Stimulated activated effector memory CD8-positive, alpha-beta T cell treated with anti-CD3 and anti-CD28 coated beads, Interleukin-12 subunit alpha, Interleukin-12 subunit beta, amount 100 ng/mL, for 72 hours (primary cell): ENCODE measurements around the gene CNTFR.

Experiments
- ATAC-seq: fragments of 150-1000 bp; cut with Tn5 transposase; 2 replicates; pipeline ENCODE4 v1.10.0; 2021
- DNase-seq, 2 donors: peaks; one replicate each; pipeline ENCODE4 v3.0.0; 2021 to 2022; ENCODE audit warnings: low spot score in 2 of 2
- H3K27ac Mint-ChIP-seq: one replicate; pipeline ENCODE4 v1.8.0; 2022; ENCODE audit warnings: mild to moderate bottlenecking, mixed read lengths
- H3K36me3 Mint-ChIP-seq: one replicate; pipeline ENCODE4 v1.8.0; 2022; ENCODE audit warnings: mild to moderate bottlenecking, mixed read lengths
- H3K4me1 Mint-ChIP-seq: one replicate; pipeline ENCODE4 v1.8.0; 2022; ENCODE audit warnings: mixed read lengths
- H3K4me3 Mint-ChIP-seq: one replicate; pipeline ENCODE4 v1.8.0; 2022; ENCODE audit warnings: mild to moderate bottlenecking, mixed read lengths
- H3K9me3 Mint-ChIP-seq: one replicate; pipeline ENCODE4 v1.8.0; 2022; ENCODE audit warnings: mixed read lengths

The CNTFR gene

DNA sequence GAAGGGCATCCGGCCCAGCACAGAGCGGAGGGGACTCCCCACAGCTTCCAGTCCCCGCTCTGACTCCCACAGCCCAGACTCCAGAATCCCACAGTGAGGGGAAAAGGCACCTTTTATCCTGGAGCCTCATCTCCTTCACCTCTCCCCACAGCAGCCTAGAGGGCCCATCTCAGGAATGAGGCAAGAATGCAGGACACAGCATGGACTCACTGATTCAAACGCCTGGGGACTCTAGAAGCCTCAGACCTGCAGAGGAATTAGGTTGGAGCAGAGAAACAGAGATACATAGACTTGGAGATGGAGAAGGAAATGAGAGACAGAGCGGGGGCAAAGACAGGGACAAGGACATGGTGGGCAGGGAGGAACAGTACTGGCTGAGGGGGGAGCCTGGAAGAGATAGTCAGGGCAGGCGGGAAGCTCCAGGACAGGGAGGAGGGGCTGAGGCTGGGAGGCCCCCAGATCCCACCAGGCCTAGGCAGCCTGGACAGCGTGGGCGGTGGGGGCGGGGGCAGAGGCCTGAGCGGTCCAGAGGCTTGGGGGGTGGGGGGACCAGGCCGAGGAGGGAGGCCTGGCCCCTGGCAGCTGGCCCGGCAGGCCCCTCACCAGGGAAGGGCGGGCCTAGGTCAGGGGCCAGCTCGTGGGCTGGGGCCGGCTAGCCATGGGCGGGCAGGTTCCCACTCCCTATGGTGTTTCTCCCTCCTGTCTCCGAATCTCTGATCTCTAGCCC lies 15.8 kb downstream of the CNTFR start:
- ATAC-seq = no peak
- DNase-seq = no peak
- no peaks in the 10 kb centered on the region for H3K9me3 Mint-ChIP-seq
- peaks cover 24% of the 10 kb centered on the region for H3K4me1 Mint-ChIP-seq
- no peak overlapping the region for H3K27ac Mint-ChIP-seq
- no peaks in the 10 kb centered on the region for H3K36me3 Mint-ChIP-seq
- no peak overlapping the region for H3K4me3 Mint-ChIP-seq

DNA sequence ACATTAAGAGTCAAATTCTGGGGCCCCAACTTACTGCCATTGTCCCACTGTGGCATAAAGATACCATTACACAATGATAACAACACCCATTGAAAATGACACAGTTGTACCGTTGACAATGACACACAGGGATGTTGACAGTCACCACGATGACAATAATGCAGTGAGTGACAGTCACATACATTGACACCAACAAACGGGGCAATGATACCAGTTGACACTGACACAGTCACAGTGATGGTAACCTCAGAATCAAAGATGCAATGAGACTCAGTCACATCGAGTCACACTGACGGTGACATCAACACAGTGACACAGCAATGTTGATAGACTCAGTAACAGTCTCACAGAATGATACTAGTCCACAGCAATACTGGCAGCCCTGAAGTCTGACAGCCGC lies 16.9 kb downstream of the CNTFR start:
- no peak for DNase-seq

DNA sequence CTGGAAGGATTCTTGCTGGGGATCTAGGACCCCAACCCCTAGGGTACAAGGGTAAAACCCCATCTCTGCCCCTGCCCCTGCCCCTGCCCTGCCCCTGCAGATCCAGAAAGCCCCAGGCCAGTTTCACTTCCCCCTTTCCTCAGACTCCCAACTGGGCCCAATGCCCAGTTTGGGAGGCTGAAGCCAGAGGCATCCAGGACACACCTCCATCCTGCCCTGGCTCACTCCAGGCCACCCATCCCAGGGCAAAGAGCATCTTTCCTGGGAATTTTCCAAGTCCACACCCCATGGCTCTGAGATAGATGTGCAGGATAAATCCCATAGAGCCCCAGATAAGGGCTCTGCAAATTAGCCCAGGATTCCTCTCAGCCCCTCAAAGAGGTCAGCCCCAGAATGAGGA lies 17.4 kb downstream of the CNTFR start:
- H3K27ac Mint-ChIP-seq = no peak overlapping the region
- ATAC-seq = no peak
- H3K9me3 Mint-ChIP-seq = no peaks in the 10 kb centered on the region
- H3K4me1 Mint-ChIP-seq = peaks cover 13% of the 10 kb centered on the region
- no peak overlapping the region for H3K4me3 Mint-ChIP-seq
- DNase-seq = no peak
- H3K36me3 Mint-ChIP-seq = no peaks in the 10 kb centered on the region

More for the DNA sequence above, 16.9 kb downstream of the CNTFR start:
- no peaks in the 10 kb centered on the region for H3K9me3 Mint-ChIP-seq
- H3K4me1 Mint-ChIP-seq = peaks cover 19% of the 10 kb centered on the region
- H3K4me3 Mint-ChIP-seq = no peak overlapping the region
- ATAC-seq = peak; percentile 48
- H3K36me3 Mint-ChIP-seq = no peaks in the 10 kb centered on the region
- H3K27ac Mint-ChIP-seq = no peak overlapping the region

DNA sequence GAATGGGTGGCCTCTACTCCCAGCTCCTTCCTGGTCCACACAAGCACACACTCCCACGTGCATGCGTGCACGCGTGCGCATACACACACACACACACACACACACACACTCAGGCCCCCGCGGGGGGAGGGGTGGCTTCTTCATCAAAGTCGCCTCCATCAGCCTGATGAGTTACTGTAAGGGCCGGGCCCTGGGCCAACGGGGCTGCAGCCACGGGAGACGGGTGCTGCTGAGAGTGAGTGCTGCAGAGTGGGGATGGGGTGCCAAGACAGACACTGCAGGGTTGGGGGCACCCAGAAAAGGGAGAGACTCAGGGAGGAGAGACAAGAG lies 18.1 kb downstream of the CNTFR start:
- Mint-ChIP-seq H3K9me3 (no peaks in the 10 kb centered on the region), H3K27ac (no peak overlapping the region), H3K4me1 (peaks cover 8% of the 10 kb centered on the region), H3K4me3 (no peak overlapping the region), H3K36me3 (no peaks in the 10 kb centered on the region)
- no peak for DNase-seq
- ATAC-seq = no peak

DNA sequence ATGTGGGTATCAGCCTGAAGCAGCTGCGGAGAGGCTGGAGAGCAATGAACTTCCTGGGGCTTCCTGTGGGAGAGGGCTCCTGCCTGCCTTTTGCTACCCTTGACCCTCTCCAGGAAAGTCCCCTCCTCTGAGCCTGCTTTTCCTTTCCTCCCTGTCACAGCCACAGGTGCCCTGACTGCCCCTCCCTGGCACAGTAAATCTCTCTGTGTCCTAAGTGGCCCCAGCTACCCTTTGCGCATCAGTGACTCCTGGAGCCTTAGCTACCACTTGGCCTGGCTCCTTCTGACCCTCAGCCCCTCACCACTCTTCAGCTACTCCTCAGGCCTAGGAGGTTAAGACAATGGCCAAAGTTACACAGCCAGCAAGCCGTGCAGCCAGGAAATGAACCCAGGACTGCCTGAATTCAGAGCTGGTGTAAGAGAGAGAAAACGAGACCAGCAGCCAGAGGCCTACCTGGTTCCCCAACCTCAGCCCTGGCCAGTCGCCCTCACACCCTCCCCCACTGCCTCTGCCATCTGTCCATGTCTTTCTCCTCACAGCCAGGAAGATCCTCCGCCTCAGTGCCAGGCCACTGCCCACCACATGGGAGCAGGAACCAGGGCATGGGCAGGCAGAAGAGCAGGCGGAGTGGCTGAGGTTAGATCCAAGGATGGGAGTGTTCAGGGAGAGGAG lies 18.6 kb downstream of the CNTFR start:
- H3K27ac Mint-ChIP-seq = no peak overlapping the region
- peaks cover 3% of the 10 kb centered on the region for H3K4me1 Mint-ChIP-seq
- no peaks in the 10 kb centered on the region for H3K36me3 Mint-ChIP-seq

DNA sequence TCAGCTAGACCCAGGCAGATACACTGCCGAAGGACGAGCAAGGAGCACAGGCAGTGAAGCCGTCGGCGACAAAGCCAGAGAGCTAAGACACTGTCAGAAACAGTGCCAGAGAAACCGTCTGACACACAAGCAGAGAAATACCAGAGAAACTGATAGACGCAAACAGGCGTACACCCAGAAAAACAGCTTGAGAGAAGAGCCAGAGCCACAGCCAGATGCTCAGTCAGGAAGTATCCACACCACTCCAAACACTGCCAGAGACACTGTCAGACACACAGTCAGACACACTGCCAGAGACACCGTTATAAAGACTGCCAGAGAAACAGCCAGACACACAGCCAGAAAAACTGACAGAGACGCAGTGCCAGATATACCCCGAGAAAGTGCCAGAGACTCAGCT lies 19.1 kb downstream of the CNTFR start:
- Mint-ChIP-seq H3K9me3 (no peaks in the 10 kb centered on the region), H3K27ac (no peak overlapping the region), H3K36me3 (no peaks in the 10 kb centered on the region), H3K4me3 (no peak overlapping the region), H3K4me1 (no peaks in the 10 kb centered on the region)
- no peak for DNase-seq
- ATAC-seq = no peak

More for the DNA sequence above, 18.6 kb downstream of the CNTFR start:
- Mint-ChIP-seq H3K4me3 (no peak overlapping the region), H3K9me3 (no peaks in the 10 kb centered on the region)
- ATAC-seq = no peak
- no peak for DNase-seq

DNA sequence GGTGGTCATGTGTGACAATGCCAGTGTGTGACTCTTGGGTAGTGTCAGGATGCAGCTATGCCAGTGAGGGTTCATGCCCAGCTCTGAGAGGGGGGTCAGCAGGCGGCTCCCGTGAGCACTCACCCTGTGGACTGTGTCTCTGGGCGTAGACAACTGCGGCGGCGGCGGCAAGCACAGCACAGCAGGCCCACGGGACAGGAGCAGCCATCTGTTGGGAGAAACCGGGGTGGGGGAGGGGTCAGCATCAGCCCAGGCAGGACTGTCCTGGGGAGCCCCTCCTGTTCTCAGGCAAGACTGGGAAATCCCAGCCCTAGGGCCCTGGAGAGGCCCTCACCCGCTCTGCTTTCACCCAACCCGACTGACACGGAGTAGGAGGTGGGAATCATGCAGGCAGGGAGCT lies 20.8 kb downstream of the CNTFR start:
- no peak for ATAC-seq
- H3K4me1 Mint-ChIP-seq = no peaks in the 10 kb centered on the region

DNA sequence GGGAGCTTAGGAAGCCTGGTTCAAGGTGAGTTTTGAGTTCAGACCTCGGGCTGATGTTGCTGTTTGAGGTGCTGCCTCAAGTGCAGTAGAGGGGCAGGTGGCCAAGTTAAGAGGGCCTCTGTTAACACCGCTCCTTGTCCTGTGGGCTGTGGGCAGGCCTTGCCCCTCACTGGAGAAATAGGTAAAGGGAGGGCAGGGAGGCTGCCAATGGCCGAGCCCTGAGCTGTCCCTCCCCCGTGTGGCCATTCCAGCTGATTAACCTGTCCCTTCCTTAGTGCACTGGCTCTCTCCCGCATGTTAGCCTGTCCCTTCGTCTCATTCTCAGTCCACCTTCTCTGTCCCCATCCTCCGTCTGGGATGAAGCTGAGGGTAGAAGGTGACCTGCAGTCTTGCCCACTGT lies 21.4 kb downstream of the CNTFR start:
- H3K27ac Mint-ChIP-seq = no peak overlapping the region
- no peak overlapping the region for H3K4me3 Mint-ChIP-seq
- no peaks in the 10 kb centered on the region for H3K36me3 Mint-ChIP-seq
- no peaks in the 10 kb centered on the region for H3K4me1 Mint-ChIP-seq
- no peak for ATAC-seq
- no peaks in the 10 kb centered on the region for H3K9me3 Mint-ChIP-seq
- DNase-seq = no peak

More for the DNA sequence above, 20.8 kb downstream of the CNTFR start:
- H3K27ac Mint-ChIP-seq = no peak overlapping the region
- no peaks in the 10 kb centered on the region for H3K9me3 Mint-ChIP-seq
- DNase-seq = no peak
- H3K4me3 Mint-ChIP-seq = no peak overlapping the region
- H3K36me3 Mint-ChIP-seq = no peaks in the 10 kb centered on the region

DNA sequence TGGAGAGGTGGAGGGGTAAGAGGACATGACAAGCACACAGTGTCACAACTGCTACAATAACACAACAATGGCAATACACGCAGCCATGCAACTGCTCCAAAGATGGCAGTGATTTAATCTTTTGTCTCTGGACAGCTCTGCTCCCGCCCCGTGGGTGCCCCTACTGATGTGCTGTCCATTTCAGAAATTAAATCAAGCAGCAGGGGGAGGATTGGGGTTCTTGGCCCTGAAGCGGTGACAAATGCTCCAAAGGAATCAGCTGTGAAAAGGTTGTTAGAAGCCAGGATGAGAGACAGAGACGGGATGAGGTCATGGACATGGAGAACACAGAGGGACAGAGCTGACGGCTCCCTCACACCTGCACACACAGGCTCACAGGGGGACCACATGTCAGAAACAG lies 22.6 kb downstream of the CNTFR start:
- ATAC-seq = no peak
- no peaks in the 10 kb centered on the region for H3K36me3 Mint-ChIP-seq
- H3K4me3 Mint-ChIP-seq = no peak overlapping the region
- H3K9me3 Mint-ChIP-seq = no peaks in the 10 kb centered on the region
- DNase-seq = no peak
- no peaks in the 10 kb centered on the region for H3K4me1 Mint-ChIP-seq
- H3K27ac Mint-ChIP-seq = no peak overlapping the region

DNA sequence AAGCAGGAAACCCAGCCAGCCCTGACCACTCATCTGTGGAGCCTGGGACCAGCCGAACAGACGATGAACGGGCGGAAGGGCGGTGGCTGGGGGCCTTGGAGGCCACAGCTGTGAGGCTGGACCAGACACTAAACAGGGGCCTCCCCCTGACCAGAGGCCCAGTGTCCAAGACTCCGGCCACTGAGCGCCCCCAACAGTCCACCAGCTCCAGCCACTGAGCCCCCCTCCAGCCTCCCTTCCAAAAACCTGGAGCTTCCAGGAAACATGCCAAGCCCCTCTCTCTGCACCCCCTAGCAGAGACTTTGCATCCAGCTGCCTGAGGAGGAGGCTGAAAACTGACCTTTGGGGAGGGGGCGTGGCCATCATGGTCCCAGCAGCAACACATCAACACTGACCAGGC lies 23.2 kb downstream of the CNTFR start:
- Mint-ChIP-seq H3K9me3 (no peaks in the 10 kb centered on the region), H3K4me3 (no peak overlapping the region), H3K36me3 (no peaks in the 10 kb centered on the region), H3K4me1 (no peaks in the 10 kb centered on the region), H3K27ac (no peak overlapping the region)
- ATAC-seq (no peak), DNase-seq (no peak)

DNA sequence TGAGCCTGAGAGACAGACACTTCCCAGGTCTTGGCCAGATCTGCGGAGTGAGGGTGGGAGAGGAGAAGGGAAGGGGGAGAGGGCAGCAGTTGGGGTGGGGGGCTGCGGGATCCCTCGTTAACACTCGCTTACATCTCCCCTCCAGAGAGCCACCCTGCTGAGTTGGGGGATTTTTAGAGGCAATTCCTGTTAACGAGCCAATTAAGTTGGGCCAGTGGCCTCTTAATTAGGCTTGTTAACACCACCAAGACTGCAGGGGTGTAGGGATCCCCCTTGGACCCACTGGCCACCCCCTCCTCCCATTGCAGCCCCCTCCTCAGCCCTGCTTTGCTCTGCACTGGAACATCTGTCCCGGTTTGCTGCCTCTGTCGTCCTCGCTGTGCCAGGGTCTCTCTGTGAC lies 23.7 kb downstream of the CNTFR start:
- H3K36me3 Mint-ChIP-seq = no peaks in the 10 kb centered on the region
- DNase-seq (no peak), ATAC-seq (no peak)
- H3K4me1 Mint-ChIP-seq = no peaks in the 10 kb centered on the region
- no peaks in the 10 kb centered on the region for H3K9me3 Mint-ChIP-seq
- no peak overlapping the region for H3K27ac Mint-ChIP-seq
- no peak overlapping the region for H3K4me3 Mint-ChIP-seq

DNA sequence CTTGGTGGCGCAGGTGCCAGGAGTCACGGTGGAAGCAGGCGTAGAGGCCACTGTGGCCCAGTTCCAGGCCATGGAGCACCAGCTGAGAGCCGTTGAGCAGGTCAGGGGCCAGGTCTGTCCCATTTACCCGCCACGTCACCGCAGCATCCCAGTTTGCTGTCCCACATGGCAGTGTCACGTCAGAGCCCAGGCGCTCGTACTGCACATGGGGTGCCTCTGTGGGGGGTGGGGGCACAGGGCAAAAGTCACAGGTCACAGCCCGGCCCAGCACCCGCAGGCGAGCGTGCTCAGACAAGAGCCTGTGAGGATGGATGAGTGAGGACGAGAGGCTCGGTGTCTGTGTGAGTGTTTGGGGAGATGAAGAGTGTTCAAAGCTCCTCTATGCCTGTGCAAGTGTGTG lies 24.9 kb downstream of the CNTFR start:
- no peaks in the 10 kb centered on the region for H3K4me1 Mint-ChIP-seq
- ATAC-seq = no peak
- no peaks in the 10 kb centered on the region for H3K36me3 Mint-ChIP-seq
- H3K9me3 Mint-ChIP-seq = no peaks in the 10 kb centered on the region
- no peak overlapping the region for H3K27ac Mint-ChIP-seq
- H3K4me3 Mint-ChIP-seq = no peak overlapping the region
- no peak for DNase-seq

DNA sequence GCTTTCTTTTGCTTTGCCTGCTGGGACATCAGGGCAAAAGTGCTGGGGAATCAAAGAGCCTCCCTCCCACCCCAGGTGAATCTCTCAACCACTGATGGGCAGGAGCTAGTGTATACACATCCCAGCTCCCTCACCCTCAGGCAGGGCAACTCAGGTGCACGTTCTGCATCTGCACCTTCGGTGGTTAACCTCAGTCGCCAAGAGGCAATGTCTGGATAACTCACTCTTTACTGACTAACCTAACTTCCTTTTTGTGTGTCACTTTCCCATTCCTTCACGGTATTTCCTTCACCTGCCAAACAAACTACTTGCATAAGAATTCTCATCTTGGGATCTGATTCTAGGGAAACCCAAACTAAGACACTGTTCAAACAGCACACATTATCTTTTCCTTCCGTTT lies 26.3 kb downstream of the CNTFR start:
- Mint-ChIP-seq H3K27ac (no peak overlapping the region), H3K9me3 (no peaks in the 10 kb centered on the region), H3K36me3 (no peaks in the 10 kb centered on the region), H3K4me1 (no peaks in the 10 kb centered on the region), H3K4me3 (no peak overlapping the region)
- ATAC-seq = no peak
- no peak for DNase-seq

DNA sequence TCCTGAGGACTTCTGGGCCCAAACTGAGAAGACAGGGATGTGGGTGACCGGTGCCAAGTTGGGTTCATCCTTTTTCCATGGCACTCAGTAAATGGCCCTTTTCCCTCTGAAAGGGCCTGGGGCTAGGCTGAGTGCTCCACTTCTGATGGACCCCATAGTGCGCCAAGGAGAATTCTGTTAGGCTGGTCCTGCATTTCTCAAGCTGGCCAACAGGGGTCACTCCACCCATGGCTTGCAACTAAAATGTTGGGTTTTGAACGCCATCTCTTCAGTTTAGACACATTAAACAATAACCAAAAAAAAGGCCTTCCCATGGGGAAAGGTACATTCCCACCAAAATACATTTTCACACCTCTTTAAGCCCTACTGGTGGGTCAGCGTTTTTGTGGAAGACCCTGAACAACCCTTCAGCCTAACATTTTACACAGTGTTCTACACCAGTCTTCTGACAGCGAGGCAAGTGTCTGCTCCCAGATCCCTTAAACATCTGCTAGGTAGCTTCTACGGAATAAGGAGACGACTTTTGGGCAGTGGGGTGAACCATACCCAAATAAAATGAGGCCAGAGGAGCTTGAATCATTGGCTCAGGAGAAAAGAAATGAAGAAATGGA lies 27.3 kb downstream of the CNTFR start:
- Mint-ChIP-seq H3K4me1 (no peaks in the 10 kb centered on the region), H3K27ac (no peak overlapping the region), H3K4me3 (no peak overlapping the region), H3K9me3 (no peaks in the 10 kb centered on the region), H3K36me3 (no peaks in the 10 kb centered on the region)
- DNase-seq (peak in 1 of 2 donors; percentile 69), ATAC-seq (no peak)

DNA sequence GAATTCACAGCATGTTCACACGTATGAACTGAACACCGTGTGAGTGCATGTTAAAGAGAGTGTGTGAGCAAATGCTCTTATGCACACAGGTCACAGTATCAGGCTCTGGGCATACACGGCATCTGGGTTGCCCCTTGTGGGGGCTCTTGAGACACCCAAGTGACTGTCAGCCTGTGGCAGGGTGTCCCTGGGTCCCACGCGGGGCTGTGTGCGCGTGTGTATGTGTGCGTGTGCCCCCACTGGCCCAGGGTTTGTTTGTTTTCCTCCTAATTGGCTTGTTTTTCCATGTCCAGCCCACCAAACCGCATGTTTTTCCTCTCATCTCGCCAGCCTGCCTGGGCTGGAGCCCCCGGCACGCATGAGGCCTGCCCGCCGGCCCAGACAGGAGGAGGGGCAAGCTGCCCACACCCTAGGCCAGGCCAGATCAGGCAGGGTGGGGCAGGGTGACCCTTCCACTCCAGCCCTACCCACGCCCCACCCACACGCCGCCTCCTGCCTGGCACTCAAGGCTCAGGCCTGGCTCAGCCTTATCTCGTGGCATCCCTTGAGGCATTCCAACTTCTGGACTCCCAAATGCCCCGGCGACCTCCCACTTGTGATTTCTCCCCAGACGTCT lies 28.8 kb downstream of the CNTFR start:
- Mint-ChIP-seq H3K36me3 (no peaks in the 10 kb centered on the region), H3K9me3 (no peaks in the 10 kb centered on the region), H3K27ac (no peak overlapping the region), H3K4me3 (no peak overlapping the region), H3K4me1 (no peaks in the 10 kb centered on the region)
- ATAC-seq (no peak), DNase-seq (no peak)
